H9 (cell line): ENCODE measurements around the gene STK35. TPM values are rescaled to one million over a fixed set of nuclear protein-coding genes. Genes with fewer than 3 reads are reported as not detected.

Experiments
- DNase-seq: peaks from one replicate; pipeline ENCODE4 v3.0.0-alpha.2; 2017
- H2AFZ ChIP-seq: one replicate; pipeline ENCODE4 v1.6.1; 2013; ENCODE audit warnings: mild to moderate bottlenecking, low read length, control low read depth, moderate library complexity
- H2AK5ac ChIP-seq: 2 replicates; pipeline ENCODE4 v1.6.1; 2013; ENCODE audit warnings: low read length, control low read depth, mixed read lengths; ENCODE audit not compliant: insufficient read length
- H2BK120ac ChIP-seq: one replicate; pipeline ENCODE4 v1.6.1; 2013; ENCODE audit warnings: low read depth, mild to moderate bottlenecking, low read length, control low read depth, inconsistent platforms; ENCODE audit not compliant: poor library complexity, severe bottlenecking
- H2BK12ac ChIP-seq: 2 replicates; pipeline ENCODE4 v1.6.1; 2013; ENCODE audit warnings: low read length, control low read depth, mixed read lengths, low read depth; ENCODE audit not compliant: insufficient read length
- H2BK15ac ChIP-seq: 2 replicates; pipeline ENCODE4 v1.6.1; 2013; ENCODE audit warnings: low read depth, low read length, control low read depth
- H2BK20ac ChIP-seq: one replicate; pipeline ENCODE4 v1.6.1; 2013; ENCODE audit warnings: low read depth, mild to moderate bottlenecking, low read length, control low read depth, inconsistent platforms; ENCODE audit not compliant: poor library complexity, severe bottlenecking
- H2BK5ac ChIP-seq: 2 replicates; pipeline ENCODE4 v1.6.1; 2013; ENCODE audit warnings: low read length, control low read depth, mixed read lengths; ENCODE audit not compliant: insufficient read length
- H3K14ac ChIP-seq: 2 replicates; pipeline ENCODE4 v1.6.1; 2013; ENCODE audit warnings: low read length, control low read depth; ENCODE audit not compliant: insufficient read depth
- H3K18ac ChIP-seq: 2 replicates; pipeline ENCODE4 v1.6.1; 2013; ENCODE audit warnings: low read depth, mild to moderate bottlenecking, mixed read lengths, low read length, control low read depth; ENCODE audit not compliant: insufficient read length
- H3K23ac ChIP-seq: 2 replicates; pipeline ENCODE4 v1.6.1; 2013; ENCODE audit warnings: low read length, control low read depth, mixed read lengths, low read depth; ENCODE audit not compliant: insufficient read length
- H3K23me2 ChIP-seq: 2 replicates; pipeline ENCODE4 v1.6.1; 2013; ENCODE audit warnings: low read depth, mild to moderate bottlenecking, mixed read lengths, low read length, control low read depth; ENCODE audit not compliant: insufficient read length, poor library complexity, severe bottlenecking
- H3K27ac ChIP-seq: 2 replicates; pipeline ENCODE4 v1.5.1; 2013; ENCODE audit warnings: low read length, control low read depth, mixed read lengths, low read depth; ENCODE audit not compliant: insufficient read length
- H3K27me3 ChIP-seq: 2 replicates; pipeline ENCODE4 v1.6.1; 2013; ENCODE audit warnings: low read length, control low read depth, inconsistent platforms; ENCODE audit not compliant: insufficient read depth
- H3K4ac ChIP-seq: 2 replicates; pipeline ENCODE4 v1.6.1; 2013; ENCODE audit warnings: low read depth, mild to moderate bottlenecking, control low read depth, inconsistent platforms, low read length, moderate library complexity
- H3K4me1 ChIP-seq: 2 replicates; pipeline ENCODE4 v1.6.1; 2013; ENCODE audit warnings: low read length, control low read depth, inconsistent platforms; ENCODE audit not compliant: insufficient read depth
- H3K4me2 ChIP-seq: 2 replicates; pipeline ENCODE4 v1.6.1; 2013; ENCODE audit warnings: low read length, control low read depth, mixed read lengths; ENCODE audit not compliant: insufficient read length, insufficient read depth
- H3K56ac ChIP-seq: 2 replicates; pipeline ENCODE4 v1.6.1; 2013; ENCODE audit warnings: low read depth, mild to moderate bottlenecking, mixed read lengths, low read length, control low read depth; ENCODE audit not compliant: insufficient read length
- H3K79me1 ChIP-seq: 2 replicates; pipeline ENCODE4 v1.6.1; 2013; ENCODE audit warnings: low read depth, mild to moderate bottlenecking, moderate library complexity, low read length, control low read depth, inconsistent platforms; ENCODE audit not compliant: insufficient read depth, poor library complexity, severe bottlenecking
- H3K79me2 ChIP-seq: 2 replicates; pipeline ENCODE4 v1.6.1; 2013; ENCODE audit warnings: low read length, control low read depth, inconsistent platforms; ENCODE audit not compliant: insufficient read depth
- H3K9ac ChIP-seq: 2 replicates; pipeline ENCODE4 v1.6.1; 2013; ENCODE audit warnings: low read length, control low read depth, mixed read lengths; ENCODE audit not compliant: insufficient read length; ENCODE audit errors: extremely low read depth
- H3K9me3 ChIP-seq: one replicate; pipeline ENCODE4 v1.6.1; 2013; ENCODE audit warnings: low read depth, low read length, inconsistent platforms; ENCODE audit not compliant: control insufficient read depth
- H3T11ph ChIP-seq: one replicate; pipeline ENCODE4 v1.6.1; 2013; ENCODE audit warnings: mild to moderate bottlenecking, low read length, control low read depth, inconsistent platforms
- H4K20me1 ChIP-seq: one replicate; pipeline ENCODE4 v1.6.1; 2013; ENCODE audit not compliant: control insufficient read depth, insufficient read length, insufficient read depth
- H4K5ac ChIP-seq: 2 replicates; pipeline ENCODE4 v1.6.1; 2013; ENCODE audit warnings: low read depth, mild to moderate bottlenecking, mixed read lengths, low read length, control low read depth; ENCODE audit not compliant: insufficient read length
- H4K8ac ChIP-seq: replicated peaks from 2 replicates; pipeline ENCODE4 v1.6.1; 2013; ENCODE audit warnings: low read length, control low read depth, mixed read lengths, low read depth; ENCODE audit not compliant: insufficient read length
- H4K91ac ChIP-seq: 2 replicates; pipeline ENCODE4 v1.6.1; 2013; ENCODE audit warnings: low read depth, mild to moderate bottlenecking, moderate library complexity, mixed read lengths, low read length, control low read depth; ENCODE audit not compliant: insufficient read length
- H3K27ac Mint-ChIP-seq, 3 experiments: 2 replicates in 2 of 3; 3 replicates in 1 of 3; pipeline ENCODE4 v1.8.0; 2020 to 2021; ENCODE audit warnings: mixed read lengths in 3 of 3, mild to moderate bottlenecking in 1 of 3, moderate library complexity in 1 of 3
- H3K27me3 Mint-ChIP-seq: 2 replicates; pipeline ENCODE4 v1.8.0; 2021; ENCODE audit warnings: low read depth, mild to moderate bottlenecking, moderate library complexity, mixed read lengths
- H3K36me3 Mint-ChIP-seq, 3 experiments: 2 replicates in 2 of 3; 3 replicates in 1 of 3; pipeline ENCODE4 v1.8.0; 2020 to 2021; ENCODE audit warnings: low read depth in 3 of 3, mixed read lengths in 3 of 3; ENCODE audit not compliant: insufficient read depth in 1 of 3
- H3K4me1 Mint-ChIP-seq, 2 experiments: 2 replicates each; pipeline ENCODE4 v1.8.0; 2020; ENCODE audit warnings: mixed read lengths in 2 of 2
- H3K4me3 Mint-ChIP-seq, 2 experiments: 2 replicates in 1 of 2; 3 replicates in 1 of 2; pipeline ENCODE4 v1.8.0; 2020 to 2021; ENCODE audit warnings: mild to moderate bottlenecking in 2 of 2, mixed read lengths in 2 of 2, moderate library complexity in 1 of 2
- H3K9me3 Mint-ChIP-seq, 2 experiments: 2 replicates in 1 of 2; 3 replicates in 1 of 2; pipeline ENCODE4 v1.8.0; 2020; ENCODE audit warnings: mild to moderate bottlenecking in 2 of 2, mixed read lengths in 2 of 2, moderate library complexity in 1 of 2
- CTCF ChIP-seq: fragments of 200-600 bp; sonication (generic); conservative IDR thresholded peaks from 3 replicates; pipeline ENCODE4 v1.8.0; 2021; ENCODE audit warnings: antibody characterized with exemption, mild to moderate bottlenecking
- WGBS: extraction: QIAGEN DNeasy Blood & Tissue Kit; methylation state at CpG from one replicate; pipeline ENCODE4 v1.1.7; 2013; ENCODE audit warnings: missing lambda C conversion rate, low lambda C conversion rate, mixed read lengths; ENCODE audit not compliant: insufficient read length; ENCODE audit errors: extremely low coverage; 5-methylcytosine and 5-hydroxymethylcytosine counted together
- total RNA-seq: library from RNA; stranded (reverse); gene quantifications from 2 replicates; pipeline ENCODE4 v1.2.1, GENCODE V29; 2021

Gene STK35
- total RNA-seq, 1 experiment from 2014 or later = 66.2 TPM

- H2BK120ac ChIP-seq = no peak overlapping the region
- WGBS = no CpG with 5 or more reads among the region's 17 CpGs
- H3K36me3 Mint-ChIP-seq = no peaks in the 10 kb centered on the region
- H3T11ph ChIP-seq = no peak overlapping the region
- no peak overlapping the region for H3K9ac ChIP-seq
- no peak overlapping the region for H2AK5ac ChIP-seq
- H3K23me2 ChIP-seq = no peaks in the 10 kb centered on the region
- no peak overlapping the region for H3K27ac ChIP-seq
- no peak overlapping the region for H3K4me2 ChIP-seq
- no peak overlapping the region for H2BK12ac ChIP-seq
- H3K4me3 Mint-ChIP-seq = no peak overlapping the region
- H2BK5ac ChIP-seq = no peak overlapping the region
- no peak overlapping the region; the same call in 1 of the 2 replicates for H3K14ac ChIP-seq
- no peak overlapping the region for H2BK15ac ChIP-seq
- no peaks in the 10 kb centered on the region for H3K79me1 ChIP-seq
- H3K27ac Mint-ChIP-seq = peak overlapping the region in 1 of 3 experiments; percentile 77; a peak in 1 of 7 replicates
- no peaks in the 10 kb centered on the region for H3K27me3 ChIP-seq
- no peaks in the 10 kb centered on the region for H3K4me1 Mint-ChIP-seq
- no peaks in the 10 kb centered on the region for H3K79me2 ChIP-seq
- H4K5ac ChIP-seq = no peak overlapping the region
- no peaks in the 10 kb centered on the region for H4K20me1 ChIP-seq
- no peak overlapping the region for H3K23ac ChIP-seq
- H2AFZ ChIP-seq = no peak overlapping the region
- H3K9me3 ChIP-seq = no peaks in the 10 kb centered on the region
- H2BK20ac ChIP-seq = no peak overlapping the region
- H3K9me3 Mint-ChIP-seq = no peaks in the 10 kb centered on the region
- no peak overlapping the region for H3K56ac ChIP-seq
- DNase-seq = no peak
- H3K18ac ChIP-seq = no peak overlapping the region
- H3K27me3 Mint-ChIP-seq = peaks cover 6% of the 10 kb centered on the region
- no peak overlapping the region for H4K91ac ChIP-seq
- TF ChIP-seq CTCF = no peak
- H3K4ac ChIP-seq = no peak overlapping the region
- no peak overlapping the region for H4K8ac ChIP-seq
- no peaks in the 10 kb centered on the region for H3K4me1 ChIP-seq
Observed at GRCh38 chr20:2178318-2179232, 76.9 kb downstream of the STK35 start.
